ENCODE measurements around the gene DLG4.

DNA sequence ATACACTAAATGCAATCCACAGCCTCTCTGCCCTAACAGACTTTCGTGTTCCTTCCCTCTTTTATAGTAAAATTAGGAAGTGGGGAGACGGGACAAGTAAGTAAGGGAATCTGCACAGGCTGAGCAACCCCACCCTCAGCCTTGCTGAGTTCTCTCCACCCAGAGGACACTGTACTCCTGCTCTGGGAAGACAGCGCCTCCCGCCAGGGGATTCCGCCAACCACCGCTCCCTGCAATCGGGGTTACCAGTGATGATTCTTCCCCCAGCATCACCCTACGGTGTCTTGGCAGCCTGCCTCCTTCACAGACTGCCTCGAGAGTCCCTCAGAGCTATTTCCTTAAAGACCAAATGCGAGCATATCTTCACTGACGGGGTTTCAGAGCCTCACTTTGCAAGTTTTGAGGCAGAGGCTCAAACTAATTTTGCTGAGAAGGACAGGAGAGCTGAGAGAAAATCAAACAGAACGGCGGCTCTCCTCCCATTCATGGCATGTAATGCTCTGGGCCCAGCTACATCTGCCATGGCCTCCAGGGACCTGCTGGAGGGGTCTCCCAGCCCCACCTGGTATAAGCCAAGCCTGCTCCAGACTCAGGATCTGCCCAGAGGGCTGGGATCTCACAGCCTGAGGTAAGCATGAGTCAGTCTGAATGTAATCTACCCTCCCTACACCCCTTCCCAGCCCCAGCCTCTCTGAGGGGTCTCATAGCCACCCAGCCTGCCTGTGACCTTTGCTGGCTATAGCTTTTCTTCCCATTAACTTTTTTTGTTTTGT lies 82.3 kb downstream of the DLG4 start:
- TF ChIP-seq, protein P1, sequence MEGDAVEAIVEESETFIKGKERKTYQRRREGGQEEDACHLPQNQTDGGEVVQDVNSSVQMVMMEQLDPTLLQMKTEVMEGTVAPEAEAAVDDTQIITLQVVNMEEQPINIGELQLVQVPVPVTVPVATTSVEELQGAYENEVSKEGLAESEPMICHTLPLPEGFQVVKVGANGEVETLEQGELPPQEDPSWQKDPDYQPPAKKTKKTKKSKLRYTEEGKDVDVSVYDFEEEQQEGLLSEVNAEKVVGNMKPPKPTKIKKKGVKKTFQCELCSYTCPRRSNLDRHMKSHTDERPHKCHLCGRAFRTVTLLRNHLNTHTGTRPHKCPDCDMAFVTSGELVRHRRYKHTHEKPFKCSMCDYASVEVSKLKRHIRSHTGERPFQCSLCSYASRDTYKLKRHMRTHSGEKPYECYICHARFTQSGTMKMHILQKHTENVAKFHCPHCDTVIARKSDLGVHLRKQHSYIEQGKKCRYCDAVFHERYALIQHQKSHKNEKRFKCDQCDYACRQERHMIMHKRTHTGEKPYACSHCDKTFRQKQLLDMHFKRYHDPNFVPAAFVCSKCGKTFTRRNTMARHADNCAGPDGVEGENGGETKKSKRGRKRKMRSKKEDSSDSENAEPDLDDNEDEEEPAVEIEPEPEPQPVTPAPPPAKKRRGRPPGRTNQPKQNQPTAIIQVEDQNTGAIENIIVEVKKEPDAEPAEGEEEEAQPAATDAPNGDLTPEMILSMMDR (IDR thresholded peaks at IDR 0.05), result no peak
- no peak for TF ChIP-seq POLR2A (IDR thresholded peaks at IDR 0.05)
